HG03159 (cell line): ENCODE measurements around the gene RPL34.

ENCODE experiments used
- ATAC-seq: cut with Tn5 transposase; IDR thresholded peaks from one replicate; pipeline ENCODE4 v1.9.1; 2021; ENCODE audit warnings: mild to moderate bottlenecking, moderate library complexity; ENCODE audit not compliant: unreplicated experiment

The RPL34 gene

GRCh38 chr4:108622828-108623227 lies 2.5 kb downstream of the RPL34 start:
- ATAC-seq, result no peak

DNA sequence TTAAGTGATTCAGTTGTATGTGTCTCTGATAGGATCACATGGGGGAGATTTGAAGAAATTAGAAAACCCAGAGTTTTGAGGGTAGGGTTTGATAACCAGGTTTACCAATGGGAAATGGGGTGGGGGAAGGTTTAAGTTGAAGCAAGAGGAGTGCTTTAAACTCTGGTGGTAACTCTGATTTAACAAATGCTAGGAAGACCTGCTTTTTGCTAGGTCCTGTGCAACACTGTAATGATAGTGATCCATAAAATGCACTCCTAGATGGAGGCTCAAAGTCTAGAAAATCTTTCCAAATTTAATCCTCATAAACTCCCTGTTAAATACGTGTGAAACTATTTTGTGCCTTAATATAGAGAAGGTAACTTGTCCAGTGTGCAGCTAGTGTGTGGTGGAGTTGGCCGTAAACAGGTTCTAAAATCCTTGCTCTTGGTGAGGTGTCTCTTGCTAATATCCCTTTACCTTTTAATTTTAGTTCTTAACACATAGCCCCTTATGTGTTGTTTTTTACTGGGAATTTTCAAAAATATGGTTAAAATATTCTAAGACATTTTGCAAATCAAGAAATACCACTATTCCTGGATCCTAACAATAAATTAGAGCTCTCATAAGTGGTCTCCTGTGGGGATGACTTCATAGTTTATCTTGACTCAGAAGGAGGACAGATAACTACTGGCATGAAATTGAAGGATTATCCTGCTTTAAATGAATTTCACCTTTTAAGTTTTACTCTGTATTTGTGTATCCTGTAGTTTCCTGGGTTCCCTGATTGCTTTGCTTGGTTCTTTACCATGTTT lies 4.1 kb downstream of the RPL34 start:
- ATAC-seq, result no peak

GRCh38 chr4:108626056-108626455 lies 5.7 kb downstream of the RPL34 start:
- ATAC-seq, result no peak

- no peak for ATAC-seq
These were observed 8.0 kb downstream of the RPL34 start for GRCh38 chr4:108628411-108628810.

DNA sequence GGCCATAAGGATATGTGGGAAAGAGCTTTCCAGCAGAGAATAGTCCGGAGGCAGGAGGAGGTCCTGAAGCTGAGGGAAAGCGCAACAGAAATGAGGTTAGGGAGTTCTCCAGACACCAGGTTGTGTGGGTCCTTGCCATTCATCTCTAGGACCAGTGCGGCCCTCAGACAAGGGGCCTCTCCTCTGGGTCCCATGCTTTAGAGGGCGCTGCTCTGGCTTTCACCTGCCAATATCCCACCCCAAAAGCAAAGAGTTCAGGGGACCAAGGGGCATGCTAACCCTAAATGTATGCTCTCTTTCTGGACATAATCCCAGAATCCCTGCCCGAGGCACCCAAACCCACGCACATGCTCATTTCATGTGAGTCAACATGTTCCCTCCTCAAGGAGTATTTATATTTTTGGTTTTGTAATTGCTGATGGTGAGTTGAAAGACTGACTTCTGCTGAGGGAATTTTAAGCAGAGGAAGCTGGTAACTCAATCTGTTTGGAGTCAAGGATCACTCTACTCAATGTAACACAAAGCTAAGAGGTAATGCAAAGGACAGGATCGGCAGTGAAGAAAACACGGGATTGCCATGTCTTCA lies 14.8 kb downstream of the RPL34 start:
- no peak for ATAC-seq

DNA sequence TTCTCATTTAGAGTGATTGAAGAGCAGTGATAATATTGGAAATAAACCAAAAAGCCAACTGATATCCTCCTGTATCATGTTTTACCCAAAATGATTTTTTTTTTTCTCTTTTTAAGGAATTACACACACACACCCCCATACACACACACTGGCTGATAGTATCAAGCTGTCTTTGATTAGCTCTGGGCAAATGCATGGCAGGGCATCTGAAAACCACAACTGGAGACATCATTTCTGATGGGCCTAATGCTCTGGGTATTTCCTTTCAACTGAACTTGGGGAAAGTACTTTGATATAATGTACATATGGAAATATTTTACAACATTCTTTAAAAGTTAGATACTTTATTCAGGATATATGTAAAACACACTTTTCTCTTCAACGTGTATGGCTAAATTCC lies 15.9 kb downstream of the RPL34 start:
- ATAC-seq, result no peak

DNA sequence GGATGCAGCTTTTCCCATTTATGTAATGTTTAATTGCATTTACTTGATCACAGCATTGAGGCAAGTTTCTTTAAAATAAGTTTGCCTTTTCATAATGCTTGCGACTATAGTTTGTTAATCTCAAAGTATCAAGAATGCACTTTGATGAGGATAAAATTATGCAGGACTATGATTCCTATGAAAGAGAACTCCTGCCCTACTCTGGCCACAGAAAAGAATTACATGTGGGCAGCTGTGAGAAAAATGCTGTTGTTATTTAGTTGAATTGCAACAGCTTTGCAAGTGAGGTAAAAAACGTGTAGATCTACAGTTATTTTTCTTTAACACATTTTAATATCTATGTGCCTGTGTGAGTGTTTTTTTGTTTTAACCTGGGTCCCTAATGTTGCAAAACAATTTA lies 17.5 kb downstream of the RPL34 start:
- no peak for ATAC-seq

GRCh38 chr4:108644237-108644636 lies 23.9 kb downstream of the RPL34 start:
- ATAC-seq, result no peak

DNA sequence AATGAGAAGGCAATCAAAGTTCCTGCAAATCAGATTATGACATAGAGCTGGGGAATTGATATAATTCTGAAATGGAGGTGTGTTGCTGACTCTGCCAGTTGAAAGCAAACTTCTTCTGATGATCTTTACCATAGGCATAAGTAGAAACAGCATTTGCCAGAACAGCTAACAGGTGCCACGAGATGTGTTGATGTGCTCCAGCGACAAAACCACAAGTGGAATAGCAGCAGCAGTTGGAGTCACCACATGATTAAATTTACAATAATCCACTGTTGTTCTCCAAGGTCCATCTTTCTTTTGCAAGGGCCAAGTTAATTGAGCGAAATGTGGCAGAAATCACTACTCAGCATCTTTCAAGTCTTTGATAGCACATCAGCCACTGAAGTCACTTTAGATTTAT lies 26.3 kb downstream of the RPL34 start:
- ATAC-seq, result no peak

DNA sequence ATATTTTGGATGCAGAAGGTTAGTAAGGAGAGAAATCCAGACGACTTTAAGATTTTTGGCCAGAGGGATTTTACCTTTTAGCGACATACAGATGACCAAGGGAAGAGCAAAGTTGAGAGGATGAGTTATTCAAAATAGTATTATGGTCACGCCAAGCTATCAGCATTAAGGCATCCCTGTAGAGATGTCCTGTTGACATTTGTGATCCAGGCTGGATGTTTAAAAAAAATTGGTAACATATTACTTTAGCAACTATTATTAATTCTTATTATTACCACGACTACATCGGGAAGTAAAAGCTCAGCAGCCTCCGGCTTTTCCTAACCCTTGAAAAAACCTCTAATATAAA lies 29.5 kb downstream of the RPL34 start:
- peak; percentile 6 for ATAC-seq

DNA sequence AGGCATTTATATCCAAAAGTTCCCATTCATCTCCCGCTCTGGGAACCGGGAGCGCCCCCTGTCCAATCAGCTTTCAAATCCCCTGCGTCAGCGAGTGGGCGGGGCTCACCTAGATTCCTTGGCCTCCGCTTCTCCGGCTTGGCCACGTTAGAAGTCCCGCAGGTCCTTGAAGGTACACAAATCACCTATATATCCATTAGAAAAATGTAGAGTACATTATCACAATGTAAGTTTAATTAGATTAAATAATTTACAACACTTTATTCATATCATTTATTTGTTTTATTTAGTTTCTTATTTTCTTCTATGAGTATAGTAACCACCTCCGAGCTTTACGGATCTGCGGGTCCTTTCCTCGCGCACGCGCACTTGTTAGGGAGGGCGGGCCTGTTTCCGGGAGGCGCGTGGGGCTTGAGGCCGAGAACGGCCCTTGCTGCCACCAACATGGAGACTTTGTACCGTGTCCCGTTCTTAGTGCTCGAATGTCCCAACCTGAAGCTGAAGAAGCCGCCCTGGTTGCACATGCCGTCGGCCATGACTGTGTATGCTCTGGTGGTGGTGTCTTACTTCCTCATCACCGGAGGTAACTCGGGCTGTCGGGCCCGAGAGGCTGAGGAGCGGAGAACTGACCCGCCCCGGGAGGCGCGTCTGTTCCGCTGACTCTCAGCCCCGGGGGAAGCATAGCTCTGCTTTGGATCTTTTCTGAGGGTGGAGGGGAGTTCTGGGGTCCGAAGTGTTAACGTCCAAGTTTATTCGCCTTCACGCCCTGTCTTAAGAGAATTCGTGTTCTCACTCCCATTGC lies 30.0 kb downstream of the RPL34 start, which contains the start of gene OSTC:
TSS of gene OSTC (plus strand) at position 388 of the 802 bp plus-strand sequence. CDS start at position 445, 57 bp downstream.
- ATAC-seq, result peak; percentile 91

DNA sequence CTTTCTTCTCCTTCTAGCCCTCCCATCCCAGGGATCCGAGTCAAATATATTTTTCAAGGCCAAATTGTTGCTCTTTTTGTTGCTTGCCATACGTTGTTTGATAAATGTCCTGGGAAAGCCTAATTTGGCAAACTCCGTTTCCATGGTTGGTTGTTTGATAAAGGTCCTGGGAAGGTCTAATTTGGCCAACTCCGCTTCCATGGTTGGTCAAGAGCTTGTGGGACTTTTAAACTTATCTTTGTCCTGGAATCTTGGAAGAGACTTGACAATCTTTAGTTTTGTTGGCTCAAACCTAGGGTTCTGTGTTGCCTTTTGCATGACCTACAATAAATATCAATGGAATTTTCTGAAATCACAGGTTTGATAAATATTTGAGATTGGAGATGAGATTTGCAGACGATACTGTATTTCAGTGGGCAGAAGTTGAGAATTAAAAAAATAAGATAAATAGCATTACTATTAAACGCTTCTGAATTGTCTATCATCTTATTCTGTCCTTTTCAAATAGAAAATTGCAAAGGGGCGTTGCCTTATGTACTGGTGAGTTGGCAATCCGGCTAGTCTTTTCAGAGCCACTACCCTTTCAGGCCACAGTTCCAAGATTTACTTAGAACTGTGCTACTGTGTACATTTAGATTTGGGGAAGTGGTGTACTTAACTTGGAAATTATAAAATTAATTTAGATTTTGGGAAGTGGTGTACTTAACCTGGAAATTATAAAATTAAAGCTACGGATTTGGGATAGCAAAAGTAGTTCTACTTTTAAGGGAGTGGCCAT lies 30.8 kb downstream of the RPL34 start:
- no peak for ATAC-seq

GRCh38 chr4:108662629-108663028 lies 42.3 kb downstream of the RPL34 start:
- ATAC-seq, result no peak

DNA sequence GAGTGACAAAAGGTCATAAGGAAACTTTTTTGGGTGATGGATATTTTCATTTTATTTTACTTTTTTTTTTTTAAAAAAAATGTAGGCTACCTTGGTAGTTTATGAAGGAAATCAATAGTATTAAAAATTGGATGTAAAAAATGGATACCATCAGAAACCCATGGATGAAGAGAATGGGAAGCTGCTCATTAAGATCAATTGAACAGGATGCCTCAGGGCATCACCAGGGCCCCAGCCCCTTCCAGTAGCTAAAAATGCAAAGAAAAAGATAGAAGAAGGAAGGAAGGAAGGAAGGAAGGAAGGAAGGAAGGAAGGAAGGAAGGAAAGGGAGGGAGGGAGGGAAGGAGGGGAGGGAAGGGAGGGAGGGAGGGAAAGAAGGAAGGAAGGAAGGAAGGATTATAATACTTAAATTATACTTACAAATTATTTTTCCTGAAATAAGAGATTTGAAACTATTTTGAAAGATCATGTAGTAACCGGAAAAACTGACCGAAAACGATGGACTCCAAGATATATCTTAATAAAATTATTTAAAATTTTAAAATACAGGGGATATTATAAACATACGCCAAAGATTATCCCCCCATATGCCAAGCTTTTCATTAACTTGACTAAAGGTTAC lies 54.1 kb downstream of the RPL34 start:
- no peak for ATAC-seq
